Suprapubic skin (tissue), 4 donors: ENCODE measurements around the gene P2RX7. TPM values are rescaled to one million over a fixed set of nuclear protein-coding genes. Genes with fewer than 3 reads are reported as not detected.

Experiments used
- DNase-seq, 2 donors: peaks; one replicate each; pipeline ENCODE4 v3.0.0-alpha.2; 2019; ENCODE audit warnings: low spot score in 2 of 2
- H3K27ac ChIP-seq: fragments of 200-600 bp; sonication (generic); one replicate; pipeline ENCODE4 v1.5.1; 2019
- H3K27me3 ChIP-seq: fragments of 200-600 bp; sonication (generic); one replicate; pipeline ENCODE4 v1.5.1; 2019
- H3K36me3 ChIP-seq: fragments of 200-600 bp; sonication (generic); one replicate; pipeline ENCODE4 v1.5.1; 2019
- H3K4me1 ChIP-seq: fragments of 200-600 bp; sonication (generic); one replicate; pipeline ENCODE4 v1.5.1; 2019
- H3K4me3 ChIP-seq: fragments of 200-600 bp; sonication (generic); one replicate; pipeline ENCODE4 v1.5.1; 2019; ENCODE audit warnings: mild to moderate bottlenecking
- H3K9me3 ChIP-seq: fragments of 200-600 bp; sonication (generic); one replicate; pipeline ENCODE4 v1.5.1; 2019
- EP300 ChIP-seq: sonication (generic); formaldehyde crosslinking; IDR thresholded peaks from one replicate; pipeline ENCODE4 v1.6.1; 2017; ENCODE audit warnings: antibody characterized with exemption
- POLR2A ChIP-seq, 2 donors: fragments of 450-650 bp; IDR thresholded peaks; one replicate each; pipeline ENCODE4 v1.6.1; 2017; ENCODE audit warnings: antibody characterized with exemption in 2 of 2, mild to moderate bottlenecking in 2 of 2, moderate library complexity in 2 of 2
- POLR2AphosphoS5 ChIP-seq, 3 donors: sonication (generic); formaldehyde crosslinking; IDR thresholded peaks; one replicate each; pipeline ENCODE4 v1.6.1; 2017; ENCODE audit warnings: antibody characterized with exemption in 3 of 3
- WGBS: methylation state at CpG from one replicate; pipeline ENCODE4 v1.1.5; 2018; 5-methylcytosine and 5-hydroxymethylcytosine counted together
- total RNA-seq, 4 donors: library from RNA; depleted of rRNA; stranded (reverse); fragments of >200 nt; gene quantifications; one replicate each; pipeline ENCODE4 v1.1.0, GENCODE V29; 2016
- TF ChIP-seq, protein P1 (sequence below), 2 donors: fragments of 200-600 bp in 1 of 2; fragments of 450-650 bp in 1 of 2; sonication (generic) in 1 of 2; IDR thresholded peaks; one replicate each; pipeline ENCODE4 v1.5.1; 2016 to 2019; ENCODE audit warnings: antibody characterized with exemption in 2 of 2, mild to moderate bottlenecking in 1 of 2, moderate library complexity in 1 of 2

The P2RX7 gene
- total RNA-seq, 4 donors from 2014 or later, result 14.0 to 65.7 (median 19.2) TPM

DNA sequence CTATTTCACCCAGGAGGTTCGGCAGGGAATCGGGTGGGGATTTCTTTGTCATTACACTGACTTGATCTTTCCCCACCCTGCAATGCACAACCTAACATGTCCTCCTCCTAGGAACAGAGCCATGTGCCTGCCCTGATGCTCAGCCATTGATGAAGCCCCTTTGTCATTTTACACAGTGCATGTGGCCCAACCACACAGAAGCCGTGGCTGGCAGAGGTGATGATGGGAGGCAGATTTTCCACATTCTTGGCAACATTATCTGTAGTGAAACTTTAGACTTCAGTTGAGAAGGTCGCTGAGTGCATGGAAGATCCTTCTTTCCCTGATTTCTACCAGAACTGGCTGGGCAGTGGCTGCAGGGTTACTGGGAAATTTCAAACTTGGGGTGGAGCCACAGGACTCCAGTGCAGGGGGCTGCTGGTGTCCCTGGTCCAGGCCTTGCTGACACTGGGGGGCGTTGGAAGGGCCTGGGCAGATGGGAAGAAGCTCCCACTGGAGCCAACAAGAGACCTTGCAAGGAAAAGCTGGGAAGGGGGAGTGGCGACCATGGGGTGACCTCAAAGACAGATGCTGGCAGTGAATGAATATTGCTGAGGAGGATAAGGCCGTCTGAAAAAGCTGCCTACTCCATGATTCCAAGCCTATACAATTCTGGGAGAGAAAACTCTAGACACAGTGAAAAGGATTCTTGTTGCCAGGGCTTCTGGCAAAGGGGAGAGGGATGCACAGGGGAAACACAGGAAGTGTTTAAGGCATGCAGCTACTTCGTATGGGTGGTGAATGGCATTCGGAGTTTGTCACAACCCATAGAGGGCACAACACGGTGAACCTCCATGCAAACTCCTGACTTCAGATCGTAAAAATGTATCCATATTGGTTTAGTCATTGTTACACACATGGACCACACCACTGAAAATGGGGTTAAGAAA, 41.8 kb upstream of the P2RX7 start:
- 64% methylated on average over 11 of the region's 11 CpGs for WGBS
- DNase-seq, result no peak
- TF ChIP-seq, protein P1, sequence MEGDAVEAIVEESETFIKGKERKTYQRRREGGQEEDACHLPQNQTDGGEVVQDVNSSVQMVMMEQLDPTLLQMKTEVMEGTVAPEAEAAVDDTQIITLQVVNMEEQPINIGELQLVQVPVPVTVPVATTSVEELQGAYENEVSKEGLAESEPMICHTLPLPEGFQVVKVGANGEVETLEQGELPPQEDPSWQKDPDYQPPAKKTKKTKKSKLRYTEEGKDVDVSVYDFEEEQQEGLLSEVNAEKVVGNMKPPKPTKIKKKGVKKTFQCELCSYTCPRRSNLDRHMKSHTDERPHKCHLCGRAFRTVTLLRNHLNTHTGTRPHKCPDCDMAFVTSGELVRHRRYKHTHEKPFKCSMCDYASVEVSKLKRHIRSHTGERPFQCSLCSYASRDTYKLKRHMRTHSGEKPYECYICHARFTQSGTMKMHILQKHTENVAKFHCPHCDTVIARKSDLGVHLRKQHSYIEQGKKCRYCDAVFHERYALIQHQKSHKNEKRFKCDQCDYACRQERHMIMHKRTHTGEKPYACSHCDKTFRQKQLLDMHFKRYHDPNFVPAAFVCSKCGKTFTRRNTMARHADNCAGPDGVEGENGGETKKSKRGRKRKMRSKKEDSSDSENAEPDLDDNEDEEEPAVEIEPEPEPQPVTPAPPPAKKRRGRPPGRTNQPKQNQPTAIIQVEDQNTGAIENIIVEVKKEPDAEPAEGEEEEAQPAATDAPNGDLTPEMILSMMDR (IDR thresholded peaks at IDR 0.05), result no peak
- TF ChIP-seq POLR2AphosphoS5 (IDR thresholded peaks at IDR 0.05) (no peak), EP300 (no peak), POLR2A (IDR thresholded peaks at IDR 0.05) (no peak)
- Histone ChIP-seq H3K9me3 (no peaks in the 10 kb centered on the region), H3K4me1 (peaks cover 8% of the 10 kb centered on the region), H3K36me3 (no peaks in the 10 kb centered on the region), H3K27ac (no peak overlapping the region), H3K4me3 (no peak overlapping the region), H3K27me3 (peaks cover 9% of the 10 kb centered on the region)

DNA sequence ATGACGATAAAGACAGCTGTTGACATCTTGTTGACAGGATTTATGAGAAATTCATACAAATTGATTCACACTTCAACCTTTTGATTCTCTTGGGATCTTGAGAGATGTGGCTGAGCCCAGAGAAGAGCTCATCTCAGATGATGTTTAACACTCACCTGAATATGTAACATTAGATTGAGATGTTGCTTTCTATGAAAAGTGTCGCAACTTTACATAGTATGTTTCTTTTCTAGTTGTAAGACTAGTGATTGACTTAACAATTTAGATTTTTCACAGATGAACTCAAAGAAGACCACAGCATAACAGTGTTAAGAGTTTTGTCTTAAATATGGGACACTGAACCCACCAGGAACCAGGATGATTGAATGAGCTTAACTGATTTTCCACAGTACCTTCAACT, 40.6 kb upstream of the P2RX7 start:
- WGBS, result 82% methylated on average over 2 of the region's 2 CpGs
- Histone ChIP-seq H3K4me3 (no peak overlapping the region), H3K9me3 (no peaks in the 10 kb centered on the region), H3K27ac (no peak overlapping the region), H3K27me3 (peaks cover 9% of the 10 kb centered on the region), H3K4me1 (peaks cover 12% of the 10 kb centered on the region), H3K36me3 (no peaks in the 10 kb centered on the region)
- TF ChIP-seq EP300 (no peak), POLR2A (IDR thresholded peaks at IDR 0.05) (no peak), POLR2AphosphoS5 (IDR thresholded peaks at IDR 0.05) (no peak)
- TF ChIP-seq, protein P1 (IDR thresholded peaks at IDR 0.05), result no peak
- DNase-seq, result no peak

DNA sequence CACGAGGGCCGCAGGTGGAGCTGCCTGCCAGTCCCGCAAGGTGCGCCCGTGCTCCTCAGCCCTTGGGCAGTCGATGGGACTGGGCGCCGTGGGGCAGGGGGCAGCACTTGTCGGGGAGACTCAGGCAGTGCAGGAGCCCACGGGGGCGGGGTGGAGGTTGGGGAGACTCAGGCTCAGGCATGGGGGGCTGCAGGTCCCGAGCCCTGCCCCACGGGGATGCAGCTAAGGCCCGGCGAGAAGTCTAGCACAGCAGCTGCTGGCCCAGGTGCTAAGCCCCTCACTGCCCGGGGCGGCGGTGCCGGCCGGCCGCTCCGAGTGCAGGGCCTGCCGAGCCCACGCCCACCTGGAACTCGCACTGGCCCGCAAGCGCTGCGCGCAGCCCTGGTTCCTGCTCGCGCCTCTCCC, 39.2 kb upstream of the P2RX7 start:
- Histone ChIP-seq H3K4me3 (no peak overlapping the region), H3K36me3 (no peaks in the 10 kb centered on the region), H3K9me3 (no peaks in the 10 kb centered on the region), H3K4me1 (peaks cover 12% of the 10 kb centered on the region), H3K27me3 (peaks cover 9% of the 10 kb centered on the region), H3K27ac (no peak overlapping the region)
- peak in 1 of 2 donors; percentile 18 for DNase-seq
- WGBS, result 89% methylated on average over 10 of the region's 31 CpGs
- no peak for TF ChIP-seq POLR2AphosphoS5 (IDR thresholded peaks at IDR 0.05)
- TF ChIP-seq, protein P1 (IDR thresholded peaks at IDR 0.05), result no peak
- TF ChIP-seq POLR2A (IDR thresholded peaks at IDR 0.05), result no peak
- TF ChIP-seq EP300, result no peak

DNA sequence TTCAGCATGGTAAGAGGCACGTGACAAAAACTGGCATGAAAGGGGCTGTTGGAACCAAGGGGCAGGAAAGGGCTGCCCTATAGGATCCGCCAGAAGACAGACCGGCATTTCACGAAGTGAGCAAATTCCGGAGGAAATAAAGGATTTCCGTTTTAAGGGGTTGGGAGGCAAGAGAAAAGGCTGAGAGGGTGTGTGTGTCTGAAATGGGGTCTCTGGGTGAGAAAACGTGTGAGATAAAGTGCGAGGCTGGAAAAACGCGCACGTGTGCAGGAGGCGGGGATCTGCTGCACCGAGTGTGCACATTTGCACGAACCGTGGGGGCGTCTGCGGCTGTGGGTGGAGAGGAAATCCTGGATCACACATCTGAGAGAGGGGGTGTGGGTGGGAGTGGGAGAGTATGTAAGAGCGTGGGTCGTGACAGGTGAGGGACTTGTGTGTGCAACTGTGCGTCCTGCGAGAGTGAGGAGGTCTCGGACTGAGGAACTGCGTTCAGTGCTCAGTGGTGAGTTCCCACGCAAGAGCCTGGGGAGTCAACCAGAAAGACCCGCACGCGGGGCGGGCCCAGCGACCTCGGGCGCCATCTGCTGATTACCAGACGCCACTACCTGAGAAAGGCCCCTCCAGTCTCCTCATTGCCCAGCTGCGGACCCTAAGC, 37.0 kb upstream of the P2RX7 start:
- Histone ChIP-seq H3K9me3 (no peaks in the 10 kb centered on the region), H3K36me3 (no peaks in the 10 kb centered on the region), H3K4me1 (peaks cover 12% of the 10 kb centered on the region), H3K27ac (no peak overlapping the region), H3K4me3 (peak overlapping the region; percentile 36), H3K27me3 (peaks cover 9% of the 10 kb centered on the region)
- DNase-seq, result peak; percentile 78 to 88
- TF ChIP-seq, protein P1 (IDR thresholded peaks at IDR 0.05), result peak; percentile 41 to 83
- no peak for TF ChIP-seq POLR2AphosphoS5 (IDR thresholded peaks at IDR 0.05)
- 9% methylated on average over 31 of the region's 33 CpGs for WGBS

DNA sequence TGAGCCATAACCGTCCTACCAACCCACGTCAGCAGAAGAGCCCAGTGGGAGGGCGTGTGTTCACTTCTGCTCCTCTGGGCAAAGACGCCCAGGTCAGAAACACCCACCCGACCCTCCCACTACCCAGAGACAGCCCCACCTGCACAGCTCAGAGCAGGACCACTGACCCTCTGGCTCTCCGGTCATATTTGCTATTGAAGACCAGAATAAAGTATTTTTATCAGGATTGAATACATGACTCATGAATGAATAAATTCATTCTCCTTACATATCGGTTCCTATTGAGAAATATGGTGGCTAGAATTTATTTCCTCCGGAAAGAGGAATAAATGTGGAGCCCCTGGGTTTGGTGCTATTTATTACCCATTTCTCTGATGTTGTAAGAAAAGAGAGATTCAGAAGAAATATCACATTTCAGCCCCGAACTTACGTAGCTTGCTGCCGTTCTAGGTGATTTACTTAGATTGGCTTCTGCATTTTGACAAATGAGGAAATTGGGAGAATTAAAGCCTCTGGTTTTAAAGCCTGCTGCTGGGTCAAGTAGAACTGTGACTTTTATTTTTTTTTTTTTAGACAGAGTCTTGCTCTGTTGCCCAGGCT, 36.4 kb upstream of the P2RX7 start:
- no peaks in the 10 kb centered on the region for H3K36me3 ChIP-seq
- peak in 1 of 2 donors; percentile 0 for DNase-seq
- H3K27ac ChIP-seq, result no peak overlapping the region
- peaks cover 9% of the 10 kb centered on the region for H3K27me3 ChIP-seq
- TF ChIP-seq POLR2A (IDR thresholded peaks at IDR 0.05) (no peak), EP300 (no peak), POLR2AphosphoS5 (IDR thresholded peaks at IDR 0.05) (no peak)
- TF ChIP-seq, protein P1 (IDR thresholded peaks at IDR 0.05), result no peak
- 48% methylated on average over 7 of the region's 11 CpGs for WGBS
- peaks cover 12% of the 10 kb centered on the region for H3K4me1 ChIP-seq
- H3K9me3 ChIP-seq, result no peaks in the 10 kb centered on the region
- peak overlapping the region; percentile 36 for H3K4me3 ChIP-seq
